ENCODE results near the gene CTNND2.

CTNND2 gene

DNA sequence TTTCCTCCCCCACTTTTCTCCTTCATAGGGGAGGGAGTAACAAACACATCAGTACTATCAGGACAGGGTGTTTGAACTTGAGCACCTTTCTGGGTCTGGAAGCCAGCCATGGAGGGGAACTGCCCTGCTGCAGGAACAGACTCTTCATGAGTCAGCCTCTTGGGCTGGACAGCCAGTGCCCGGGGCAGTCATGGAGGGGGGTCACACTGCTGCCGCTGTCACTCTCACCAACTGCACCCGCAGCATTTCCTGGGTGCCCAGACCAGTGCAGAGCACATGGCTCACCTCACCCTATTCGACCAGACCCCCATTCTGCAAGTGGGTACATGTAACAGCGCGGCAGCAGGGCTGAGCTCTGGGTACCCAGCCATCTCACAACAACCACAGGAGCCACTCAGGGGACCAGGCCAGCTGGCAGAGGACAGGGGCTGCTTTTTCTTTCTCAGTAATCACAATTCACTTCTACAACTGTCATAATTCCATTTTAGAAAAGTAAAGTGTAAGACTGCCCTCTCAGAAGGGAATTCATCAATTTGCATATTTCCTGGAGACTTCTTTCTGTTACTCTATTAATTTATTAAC lies 118.4 kb downstream of the CTNND2 start:
- DNase-seq (ENCODE audit: low read depth in 4 of 4, low spot score in 1 of 4), result no peak

DNA sequence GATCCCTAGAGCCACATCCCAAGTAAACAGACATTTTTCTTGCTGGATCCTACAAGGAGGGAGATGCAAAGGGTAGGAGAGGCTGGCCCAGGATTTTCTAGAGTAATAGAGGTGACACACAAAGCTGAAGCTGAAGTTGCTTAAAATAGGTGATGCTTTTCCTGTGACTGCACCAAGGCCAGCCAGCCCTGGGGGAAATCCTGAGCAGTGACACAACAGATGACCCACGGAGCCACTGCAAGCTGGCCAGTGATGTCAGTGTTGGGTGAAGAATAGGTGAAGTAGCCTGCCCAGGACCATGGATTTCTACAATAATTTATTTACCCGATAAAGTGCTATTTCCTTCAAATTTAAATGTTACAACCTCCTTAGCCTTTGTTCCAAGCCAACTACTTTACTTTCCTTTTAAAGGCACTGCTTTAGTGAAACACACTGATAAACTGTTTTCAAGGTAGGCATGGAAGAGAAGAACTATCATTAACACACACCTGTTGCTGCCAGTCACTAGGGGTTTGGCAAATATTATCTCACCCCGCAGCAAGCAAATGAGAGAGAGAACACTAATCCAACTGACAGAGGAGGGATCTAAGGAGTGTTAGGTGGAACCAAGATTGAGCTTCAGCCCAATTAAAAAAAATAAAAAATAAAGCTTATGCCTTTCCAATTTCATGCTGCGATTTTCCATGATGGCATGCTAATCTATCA lies 123.5 kb downstream of the CTNND2 start:
- no peak for DNase-seq (ENCODE audit: low read depth in 4 of 4, low spot score in 1 of 4)

- DNase-seq (ENCODE audit: low read depth in 4 of 4, low spot score in 1 of 4), result no peak
Observed at GRCh38 chr5:11777096-11777495, 127.2 kb downstream of the CTNND2 start.

DNA sequence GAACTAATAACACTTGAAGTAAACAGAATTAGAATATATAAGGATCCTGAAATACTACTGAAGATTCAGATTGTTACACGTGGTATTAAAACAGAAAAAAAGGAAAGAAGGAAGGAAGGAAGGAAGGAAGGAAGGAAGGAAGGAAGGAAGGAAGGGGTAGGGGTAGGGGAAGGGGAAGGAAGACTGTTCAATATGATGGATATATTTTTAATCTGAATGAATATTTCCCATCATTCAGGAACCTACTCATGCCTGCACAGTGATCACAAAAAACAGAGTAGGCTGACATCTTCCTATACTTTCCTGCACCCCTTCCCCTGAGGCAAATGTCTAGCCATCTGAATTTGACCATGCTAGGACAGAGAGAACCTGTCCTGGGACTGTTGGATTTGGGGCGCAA lies 133.9 kb downstream of the CTNND2 start:
- DNase-seq (ENCODE audit: low read depth in 4 of 4, low spot score in 1 of 4), result no peak

- no peak for DNase-seq (ENCODE audit: low read depth in 4 of 4, low spot score in 1 of 4)
Observed at GRCh38 chr5:11760934-11761603, 143.2 kb downstream of the CTNND2 start.

DNA sequence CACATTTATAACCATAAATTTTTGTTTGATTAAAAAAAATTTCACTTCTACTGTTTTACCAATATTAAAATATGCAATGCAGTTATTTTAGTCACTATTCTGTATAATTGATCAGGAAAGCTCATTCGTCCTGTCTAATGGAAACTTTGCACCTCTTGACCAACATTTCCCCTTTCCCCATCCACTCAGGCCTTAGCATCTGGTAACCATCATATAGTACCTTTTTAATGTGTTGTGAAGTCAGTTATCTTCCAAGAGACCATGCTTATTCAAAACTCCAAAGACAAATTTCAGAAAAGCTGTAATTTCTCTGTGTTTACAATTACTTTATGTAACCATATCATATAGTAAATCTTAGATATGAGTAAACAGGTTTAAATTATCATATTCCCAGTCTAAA lies 145.9 kb downstream of the CTNND2 start:
- no peak for DNase-seq (ENCODE audit: low read depth in 4 of 4, low spot score in 1 of 4)

DNA sequence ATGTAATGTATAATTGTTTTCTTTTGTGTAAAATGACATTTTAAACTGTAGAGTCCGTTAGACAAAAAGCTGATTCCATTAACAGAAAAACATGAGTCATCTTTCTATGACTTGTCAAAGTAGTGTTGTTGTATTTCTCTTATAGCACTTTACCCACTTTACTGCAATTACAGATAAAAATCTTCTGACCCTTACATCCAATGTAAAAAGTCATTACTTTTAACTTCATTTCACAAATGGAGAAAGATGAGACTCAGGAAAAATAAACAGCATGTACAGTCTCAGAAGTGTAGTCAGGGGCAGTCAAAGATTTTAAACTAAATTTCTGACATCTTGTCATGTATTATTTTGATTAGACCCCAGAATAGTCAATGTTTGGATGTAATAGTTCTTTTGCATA lies 146.6 kb downstream of the CTNND2 start:
- no peak for DNase-seq (ENCODE audit: low read depth in 4 of 4, low spot score in 1 of 4)

DNA sequence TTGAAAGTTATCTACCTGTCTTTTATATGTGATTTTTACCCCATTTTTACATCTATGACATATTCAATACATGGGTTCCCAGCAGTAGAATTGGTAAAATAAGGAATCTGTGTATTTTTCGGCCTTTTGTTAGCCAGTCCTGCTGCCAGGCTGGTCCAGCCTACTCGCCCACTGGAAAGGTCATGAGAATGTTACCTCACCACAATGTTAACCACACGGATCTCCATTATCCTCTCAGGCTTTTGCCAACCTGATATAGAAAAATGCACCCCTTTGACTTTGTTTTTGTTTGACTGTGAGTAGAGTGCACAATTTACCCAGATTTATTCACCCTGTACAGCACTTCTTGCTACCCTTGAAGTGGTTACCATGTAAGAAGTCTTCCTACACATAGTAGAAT lies 167.2 kb downstream of the CTNND2 start:
- DNase-seq (ENCODE audit: low read depth in 4 of 4, low spot score in 1 of 4), result no peak

GRCh38 chr5:11734369-11734768 lies 169.9 kb downstream of the CTNND2 start:
- no peak for DNase-seq (ENCODE audit: low read depth in 4 of 4, low spot score in 1 of 4)

DNA sequence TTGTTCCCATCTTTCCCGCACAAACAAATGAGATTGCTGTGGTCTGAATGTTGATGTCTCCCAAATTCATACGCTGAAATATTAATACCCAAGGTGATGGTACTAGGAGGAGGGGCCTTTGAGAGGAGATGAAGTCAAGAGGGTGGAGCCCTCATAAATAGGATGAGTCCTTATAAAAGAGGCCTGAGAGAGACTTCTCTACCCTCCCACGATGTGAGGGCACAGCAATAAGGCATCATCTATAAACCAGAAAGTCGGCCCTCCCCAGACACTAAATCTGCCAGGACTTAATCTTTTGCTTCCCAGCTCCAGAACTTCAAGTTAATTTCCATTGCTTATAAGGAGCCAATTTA lies 170.4 kb downstream of the CTNND2 start:
- no peak for DNase-seq (ENCODE audit: low read depth in 4 of 4, low spot score in 1 of 4)

DNA sequence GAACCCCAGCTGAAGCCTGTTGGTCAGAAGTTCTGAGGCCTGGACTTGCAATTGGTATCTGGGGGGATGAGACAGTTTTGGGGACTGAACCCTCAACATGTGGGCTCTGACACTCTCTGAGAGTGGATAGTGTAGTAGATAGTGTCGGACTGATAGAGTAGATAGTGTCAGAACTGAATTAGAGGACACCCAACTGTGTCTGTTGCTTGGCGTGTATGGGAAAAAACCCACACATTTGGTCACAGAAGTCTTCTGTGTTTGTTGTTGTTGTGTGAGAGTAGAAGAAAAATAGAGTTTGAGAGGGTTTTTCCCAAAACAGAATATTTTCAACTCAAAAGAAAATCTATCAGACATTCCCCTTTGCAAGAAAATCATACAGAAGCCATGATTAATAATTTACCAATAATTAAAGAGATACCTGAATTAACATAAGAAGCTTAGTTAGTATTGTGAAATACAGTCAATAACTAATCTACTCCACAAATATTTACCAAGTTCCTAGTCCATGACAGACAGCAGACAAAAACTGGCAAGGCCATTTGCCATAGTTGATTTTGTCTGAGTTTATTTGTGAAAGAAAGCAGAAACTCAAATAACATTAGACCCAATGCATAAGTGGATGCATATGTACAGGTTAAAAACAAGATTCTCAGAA lies 170.9 kb downstream of the CTNND2 start:
- no peak for DNase-seq (ENCODE audit: low read depth in 4 of 4, low spot score in 1 of 4)

DNA sequence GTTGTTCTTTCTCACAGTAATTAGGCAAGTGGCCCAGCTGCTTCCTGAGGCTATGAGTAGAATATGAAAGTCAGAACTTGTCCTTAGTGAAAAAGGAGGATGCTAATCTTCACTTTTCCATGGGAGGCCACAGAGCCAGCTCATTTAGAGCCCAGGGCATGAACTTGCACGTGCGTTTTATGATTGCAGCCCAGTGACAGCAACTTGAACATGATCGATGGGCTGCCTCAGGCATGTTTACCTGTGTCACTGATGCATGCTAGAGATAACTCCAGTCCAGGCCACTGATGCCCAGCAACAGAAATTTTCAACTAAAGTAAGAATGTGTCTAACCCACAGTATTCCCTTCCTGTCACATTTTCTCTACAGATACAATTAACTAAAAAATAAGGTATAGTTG lies 179.3 kb downstream of the CTNND2 start:
- no peak for DNase-seq (ENCODE audit: low read depth in 4 of 4, low spot score in 1 of 4)

DNA sequence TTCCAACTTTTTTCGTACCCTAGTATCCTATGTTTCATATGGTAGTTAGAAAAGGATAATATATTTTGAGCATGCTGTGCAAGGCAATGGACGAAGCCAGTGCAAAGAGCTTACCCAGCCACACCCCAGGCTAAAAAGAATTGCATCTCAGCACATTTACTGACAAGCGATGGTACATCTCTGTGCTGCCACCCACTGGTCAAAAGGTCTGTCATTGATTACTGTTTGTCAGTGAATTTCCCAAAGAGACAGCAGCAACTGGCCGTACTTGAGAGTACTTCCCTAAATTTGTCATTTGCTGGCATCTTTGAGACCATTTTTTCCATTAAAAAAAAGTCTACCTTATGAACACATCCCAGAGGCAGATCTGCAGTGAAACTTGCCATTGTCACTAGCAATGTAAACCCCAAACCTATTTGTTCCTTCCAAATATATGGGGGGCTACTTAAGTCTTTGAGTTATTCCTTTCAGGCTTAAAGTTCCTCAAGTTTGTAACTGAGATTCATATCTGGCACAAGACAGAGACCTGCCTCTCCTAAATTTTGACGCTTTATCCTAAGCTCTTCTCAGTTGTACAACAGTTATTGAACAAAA lies 184.3 kb downstream of the CTNND2 start:
- no peak for DNase-seq (ENCODE audit: low read depth in 4 of 4, low spot score in 1 of 4)

- DNase-seq (ENCODE audit: low read depth in 4 of 4, low spot score in 1 of 4), result no peak
Observed at GRCh38 chr5:11715461-11716196, 188.6 kb downstream of the CTNND2 start.

- DNase-seq (ENCODE audit: low read depth in 4 of 4, low spot score in 1 of 4), result no peak
Observed at GRCh38 chr5:11711932-11712331, 192.3 kb downstream of the CTNND2 start.

GRCh38 chr5:11709021-11709420 lies 195.2 kb downstream of the CTNND2 start:
- DNase-seq (ENCODE audit: low read depth in 4 of 4, low spot score in 1 of 4), result no peak

DNA sequence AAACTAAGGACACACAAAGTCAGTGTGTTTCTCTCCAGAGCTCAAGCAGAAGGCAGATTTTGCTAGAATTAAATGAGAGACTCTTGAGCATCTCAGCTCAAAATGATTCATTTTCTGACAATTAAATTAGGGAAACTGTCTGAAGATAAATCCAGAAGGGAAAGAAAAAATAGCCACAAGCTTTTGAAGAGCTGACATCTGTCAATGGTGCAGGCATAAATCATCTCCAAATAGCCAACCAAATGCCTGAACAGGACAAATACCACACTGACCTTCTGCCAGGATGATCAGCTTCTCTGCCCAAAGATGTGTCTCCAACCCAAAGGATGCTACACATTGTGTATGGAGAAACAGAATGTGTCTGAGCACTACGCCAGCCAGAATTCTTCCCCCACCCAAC lies 199.3 kb downstream of the CTNND2 start:
- DNase-seq (ENCODE audit: low read depth in 4 of 4, low spot score in 1 of 4), result no peak

GRCh38 chr5:11700391-11700790 lies 203.9 kb downstream of the CTNND2 start:
- DNase-seq (ENCODE audit: low read depth in 4 of 4, low spot score in 1 of 4), result no peak

GRCh38 chr5:11692636-11693035 lies 211.6 kb downstream of the CTNND2 start:
- DNase-seq (ENCODE audit: low read depth in 4 of 4, low spot score in 1 of 4), result no peak

DNA sequence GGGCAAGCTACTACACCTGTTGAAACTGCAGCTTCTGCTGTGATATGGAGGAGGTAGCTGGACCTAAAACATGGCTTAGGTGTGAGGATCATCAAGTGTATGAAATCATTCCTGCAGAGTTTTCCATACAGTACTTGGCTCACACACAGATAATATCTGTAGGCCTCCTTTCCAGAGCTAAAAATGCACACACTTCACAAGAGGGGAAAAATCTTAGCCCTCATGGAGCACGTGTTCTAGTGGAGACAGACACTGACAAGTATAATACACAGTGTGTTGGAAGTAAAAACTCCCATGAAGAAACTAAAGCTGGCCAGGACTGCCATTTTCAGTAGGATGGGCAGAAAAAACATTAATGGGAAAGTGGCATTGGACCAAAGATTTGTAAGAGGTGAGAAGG lies 216.7 kb downstream of the CTNND2 start:
- DNase-seq (ENCODE audit: low read depth in 4 of 4, low spot score in 1 of 4), result no peak

DNA sequence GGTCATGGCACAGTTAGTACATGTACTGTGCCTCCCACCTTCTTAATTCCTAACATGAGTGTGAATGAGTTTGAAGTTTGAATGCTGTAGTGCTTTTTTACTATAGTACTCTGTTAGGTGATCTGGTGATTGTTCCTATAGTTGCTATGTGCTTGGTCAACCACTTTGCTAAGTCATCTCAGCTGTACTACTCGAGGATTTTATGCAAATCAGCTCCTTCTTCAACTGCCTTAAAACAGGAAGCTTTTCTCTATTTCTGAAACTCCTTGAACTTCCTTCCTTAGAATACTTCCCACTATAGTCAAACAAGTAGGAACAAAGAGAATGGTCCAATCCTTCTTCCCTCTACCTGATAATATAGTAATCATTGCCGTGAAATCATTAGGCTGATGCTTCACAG lies 219.6 kb downstream of the CTNND2 start:
- no peak for DNase-seq (ENCODE audit: low read depth in 4 of 4, low spot score in 1 of 4)
